OCI-LY3 (cell line): ENCODE measurements around the gene CNP.

Experiments
- H2AFZ ChIP-seq: fragments of 200-600, 300-600 bp; shearing (Covaris generic); 2 replicates; pipeline ENCODE4 v1.6.0; 2014; ENCODE audit warnings: antibody characterized with exemption, low read depth, low read length
- H3K27ac ChIP-seq: fragments of 200-600, 300-600 bp; sonication (generic); 2 replicates; pipeline ENCODE4 v1.5.1; 2014; ENCODE audit warnings: mild to moderate bottlenecking, low read length, moderate library complexity, mixed read lengths
- H3K27me3 ChIP-seq: fragments of 200-600, 300-600 bp; sonication (generic); 2 replicates; pipeline ENCODE4 v1.6.1; 2014; ENCODE audit warnings: low read depth, low read length, mixed read lengths
- H3K36me3 ChIP-seq: fragments of 200-600, 300-600 bp; sonication (generic); replicated peaks from 2 replicates; pipeline ENCODE3; 2014; ENCODE audit warnings: low read depth, low read length, mixed read lengths
- H3K4me1 ChIP-seq: fragments of 300-600, 200-600 bp; sonication (generic); 2 replicates; pipeline ENCODE4 v1.6.1; 2014; ENCODE audit warnings: low read length, mixed read lengths
- H3K4me2 ChIP-seq: fragments of 200-600, 300-600 bp; sonication (generic); 2 replicates; pipeline ENCODE4 v1.6.1; 2014; ENCODE audit warnings: low read length, mixed read lengths
- H3K4me3 ChIP-seq: fragments of 300-600, 200-600 bp; sonication (generic); 2 replicates; pipeline ENCODE4 v1.5.1; 2014; ENCODE audit warnings: antibody characterized with exemption, mild to moderate bottlenecking, low read length, moderate library complexity
- H3K79me2 ChIP-seq: fragments of 300-600, 200-600 bp; shearing (Covaris generic); 2 replicates; pipeline ENCODE4 v1.6.1; 2014; ENCODE audit warnings: mild to moderate bottlenecking, low read length, mixed read lengths
- H3K9ac ChIP-seq: fragments of 300-600, 200-600 bp; shearing (Covaris generic); 2 replicates; pipeline ENCODE4 v1.6.0; 2014; ENCODE audit warnings: mild to moderate bottlenecking, low read length, moderate library complexity
- H3K9me3 ChIP-seq: fragments of 200-600, 300-600 bp; shearing (Covaris generic); 2 replicates; pipeline ENCODE4 v1.6.1; 2014; ENCODE audit warnings: low read length, mixed read lengths; ENCODE audit not compliant: insufficient read depth
- H4K20me1 ChIP-seq: fragments of 200-600, 300-600 bp; sonication (generic); 2 replicates; pipeline ENCODE4 v1.6.1; 2016; ENCODE audit warnings: low read length, mixed read lengths; ENCODE audit not compliant: insufficient read depth
- EZH2phosphoT487 ChIP-seq: fragments of 200-600 bp; shearing (Covaris generic); IDR thresholded peaks from 2 replicates; pipeline ENCODE4 v1.6.1; 2018; ENCODE audit warnings: antibody characterized with exemption, mixed run types, low read depth
- TF ChIP-seq, protein P1 (sequence below): fragments of 200-600, 300-600 bp; sonication (generic); IDR thresholded peaks from 2 replicates; pipeline ENCODE4 v1.5.1; 2014; ENCODE audit warnings: antibody characterized with exemption, low read length, low read depth

The CNP gene

DNA sequence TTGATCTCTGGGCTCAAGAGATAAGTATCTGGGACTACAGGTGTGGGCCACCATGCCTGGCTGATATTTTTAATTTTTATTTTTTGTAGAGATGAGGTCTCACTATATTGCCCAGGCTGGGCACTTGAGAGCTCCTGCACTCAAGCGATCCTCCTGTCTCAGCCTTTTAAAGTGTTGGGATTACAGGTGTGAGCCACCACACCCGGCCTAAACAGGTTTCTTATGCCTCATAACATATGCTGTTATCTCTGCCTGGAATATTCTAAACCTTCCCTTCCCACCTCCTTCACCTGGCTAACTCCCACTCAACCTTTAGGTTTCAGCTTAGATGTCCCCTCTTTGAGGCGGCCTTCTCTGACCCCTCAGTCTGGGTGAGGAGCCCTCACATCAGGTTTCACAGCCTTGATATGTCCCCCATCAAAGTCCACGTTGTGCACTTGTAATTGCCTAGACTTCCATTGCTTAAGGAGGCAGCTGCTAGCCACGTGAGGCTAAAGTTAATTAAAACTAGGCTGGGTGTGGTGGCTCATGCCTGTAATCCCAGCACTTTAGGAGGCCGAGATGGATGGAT, 8.6 kb upstream of the CNP start:
- Histone ChIP-seq H3K36me3 (no peaks in the 10 kb centered on the region), H3K4me2 (no peak overlapping the region), H4K20me1 (no peaks in the 10 kb centered on the region), H3K9ac (no peak overlapping the region), H3K4me3 (no peak overlapping the region), H2AFZ (no peak overlapping the region), H3K9me3 (no peaks in the 10 kb centered on the region), H3K27ac (no peak overlapping the region), H3K27me3 (0 out of 2 replicates have a peak, but pooled peaks cover 7% of the 10 kb centered on the region), H3K79me2 (no peaks in the 10 kb centered on the region), H3K4me1 (peaks cover 4% of the 10 kb centered on the region)
- TF ChIP-seq EZH2phosphoT487, result no peak
- TF ChIP-seq, protein P1, sequence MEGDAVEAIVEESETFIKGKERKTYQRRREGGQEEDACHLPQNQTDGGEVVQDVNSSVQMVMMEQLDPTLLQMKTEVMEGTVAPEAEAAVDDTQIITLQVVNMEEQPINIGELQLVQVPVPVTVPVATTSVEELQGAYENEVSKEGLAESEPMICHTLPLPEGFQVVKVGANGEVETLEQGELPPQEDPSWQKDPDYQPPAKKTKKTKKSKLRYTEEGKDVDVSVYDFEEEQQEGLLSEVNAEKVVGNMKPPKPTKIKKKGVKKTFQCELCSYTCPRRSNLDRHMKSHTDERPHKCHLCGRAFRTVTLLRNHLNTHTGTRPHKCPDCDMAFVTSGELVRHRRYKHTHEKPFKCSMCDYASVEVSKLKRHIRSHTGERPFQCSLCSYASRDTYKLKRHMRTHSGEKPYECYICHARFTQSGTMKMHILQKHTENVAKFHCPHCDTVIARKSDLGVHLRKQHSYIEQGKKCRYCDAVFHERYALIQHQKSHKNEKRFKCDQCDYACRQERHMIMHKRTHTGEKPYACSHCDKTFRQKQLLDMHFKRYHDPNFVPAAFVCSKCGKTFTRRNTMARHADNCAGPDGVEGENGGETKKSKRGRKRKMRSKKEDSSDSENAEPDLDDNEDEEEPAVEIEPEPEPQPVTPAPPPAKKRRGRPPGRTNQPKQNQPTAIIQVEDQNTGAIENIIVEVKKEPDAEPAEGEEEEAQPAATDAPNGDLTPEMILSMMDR, result no peak

DNA sequence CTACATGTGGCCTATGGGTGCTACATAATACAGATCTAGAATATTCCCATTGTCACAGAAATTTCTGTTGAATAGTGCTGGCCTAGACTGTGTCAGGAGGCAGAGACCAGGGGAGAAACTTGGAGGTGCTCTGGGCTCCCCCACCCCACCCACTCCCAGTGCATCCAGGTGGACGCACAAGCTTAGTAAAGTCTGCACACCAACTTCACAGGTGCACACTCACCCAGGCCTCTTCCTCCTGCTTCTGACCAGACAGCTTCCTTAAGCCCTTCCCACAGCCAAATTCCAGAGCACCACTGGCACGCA, 7.6 kb upstream of the CNP start:
- Histone ChIP-seq H3K4me3 (no peak overlapping the region), H3K27me3 (0 out of 2 replicates have a peak, but pooled peaks cover 7% of the 10 kb centered on the region), H3K9ac (no peak overlapping the region), H3K4me1 (peaks cover 4% of the 10 kb centered on the region), H3K9me3 (no peaks in the 10 kb centered on the region), H4K20me1 (no peaks in the 10 kb centered on the region), H3K79me2 (no peaks in the 10 kb centered on the region), H3K4me2 (no peak overlapping the region), H3K36me3 (no peaks in the 10 kb centered on the region), H3K27ac (no peak overlapping the region), H2AFZ (no peak overlapping the region)
- TF ChIP-seq, protein P1, result no peak
- TF ChIP-seq EZH2phosphoT487, result no peak

DNA sequence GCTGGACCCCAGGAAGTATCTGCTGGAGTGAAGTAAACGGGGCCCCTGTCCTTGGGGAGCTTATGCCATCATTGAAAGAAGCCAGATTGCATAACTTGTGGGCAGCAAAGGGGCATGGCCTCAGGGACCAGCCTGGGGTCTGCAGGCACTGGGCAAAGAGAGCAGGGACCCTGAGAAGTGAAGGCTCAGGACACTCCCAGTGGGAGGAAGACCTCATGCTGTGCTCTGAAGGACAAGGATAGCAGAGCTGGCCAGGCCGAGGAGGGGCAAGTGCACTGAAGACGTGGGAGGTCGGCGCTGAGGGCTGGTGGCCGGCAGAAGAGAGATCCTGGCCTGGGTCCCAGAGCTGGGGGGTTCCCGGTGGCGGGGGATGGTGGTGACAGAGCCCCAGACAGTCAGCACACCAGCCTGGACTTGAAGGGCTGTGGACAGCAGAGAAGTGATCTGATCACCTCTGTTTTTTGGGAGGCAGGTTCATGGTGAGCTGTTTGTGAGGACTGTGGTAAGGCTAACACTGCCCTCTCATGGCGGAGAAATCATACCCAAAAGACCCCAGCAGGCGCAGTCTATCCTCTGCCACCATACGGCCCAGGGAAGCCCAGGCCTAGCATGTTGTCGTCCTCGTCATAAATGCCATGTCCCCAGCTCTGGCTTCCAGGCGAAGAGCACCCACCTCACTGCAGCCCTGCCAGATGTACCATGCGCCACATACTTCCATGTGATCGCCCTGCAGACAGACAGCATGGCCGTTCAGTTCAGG, 7.1 kb upstream of the CNP start:
- Histone ChIP-seq H3K4me2 (no peak overlapping the region), H3K4me1 (peaks cover 4% of the 10 kb centered on the region), H2AFZ (no peak overlapping the region), H3K4me3 (no peak overlapping the region), H4K20me1 (no peaks in the 10 kb centered on the region), H3K9ac (no peak overlapping the region), H3K79me2 (no peaks in the 10 kb centered on the region), H3K9me3 (no peaks in the 10 kb centered on the region), H3K36me3 (no peaks in the 10 kb centered on the region), H3K27ac (no peak overlapping the region), H3K27me3 (0 out of 2 replicates have a peak, but pooled peaks cover 7% of the 10 kb centered on the region)
- no peak for TF ChIP-seq EZH2phosphoT487
- TF ChIP-seq, protein P1, result peak; percentile 54

DNA sequence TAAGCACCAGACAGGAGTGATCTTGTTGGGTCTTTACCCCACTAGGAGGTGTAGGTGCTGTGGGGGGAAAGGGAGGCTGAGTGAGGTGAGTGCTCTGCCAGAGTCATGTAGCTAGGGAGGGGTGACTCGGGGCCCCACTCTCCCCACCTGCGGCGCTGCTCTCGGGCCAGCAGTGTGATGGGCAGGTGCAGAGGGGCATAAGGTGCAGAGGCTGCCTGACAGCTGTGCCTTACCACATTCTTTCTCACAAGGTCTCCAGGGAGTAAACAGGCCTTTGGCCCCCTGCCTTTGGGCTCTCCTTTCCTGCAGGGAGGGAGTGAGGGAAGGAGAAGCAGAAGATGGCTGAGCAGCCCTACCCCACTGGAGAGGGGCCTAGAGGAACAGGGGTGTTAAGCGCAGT, 4.5 kb upstream of the CNP start:
- Histone ChIP-seq H2AFZ (no peak overlapping the region), H3K4me1 (peaks cover 16% of the 10 kb centered on the region), H3K4me2 (no peak overlapping the region), H3K27me3 (0 out of 2 replicates have a peak, but pooled peaks cover 7% of the 10 kb centered on the region), H3K4me3 (no peak overlapping the region), H4K20me1 (no peaks in the 10 kb centered on the region), H3K9me3 (no peaks in the 10 kb centered on the region), H3K27ac (no peak overlapping the region), H3K79me2 (peaks cover 5% of the 10 kb centered on the region), H3K9ac (no peak overlapping the region), H3K36me3 (no peaks in the 10 kb centered on the region)
- TF ChIP-seq, protein P1, result no peak
- no peak for TF ChIP-seq EZH2phosphoT487
